AG10803 (cell line): ENCODE results near the gene NRBP1.

ENCODE experiments used
- DNase-seq: peaks from one replicate; pipeline ENCODE4 v3.0.0; 2010; ENCODE audit warnings: low read depth
- H3K4me3 ChIP-seq: 2 replicates; pipeline ENCODE4 v1.5.1; 2011; ENCODE audit warnings: mild to moderate bottlenecking, low read length, control low read depth
- TF ChIP-seq, protein P1 (sequence below): conservative IDR thresholded peaks from 2 replicates; pipeline ENCODE4 v1.5.1; 2011; ENCODE audit warnings: mild to moderate bottlenecking, low read length, control low read depth, inconsistent platforms

Gene NRBP1

DNA sequence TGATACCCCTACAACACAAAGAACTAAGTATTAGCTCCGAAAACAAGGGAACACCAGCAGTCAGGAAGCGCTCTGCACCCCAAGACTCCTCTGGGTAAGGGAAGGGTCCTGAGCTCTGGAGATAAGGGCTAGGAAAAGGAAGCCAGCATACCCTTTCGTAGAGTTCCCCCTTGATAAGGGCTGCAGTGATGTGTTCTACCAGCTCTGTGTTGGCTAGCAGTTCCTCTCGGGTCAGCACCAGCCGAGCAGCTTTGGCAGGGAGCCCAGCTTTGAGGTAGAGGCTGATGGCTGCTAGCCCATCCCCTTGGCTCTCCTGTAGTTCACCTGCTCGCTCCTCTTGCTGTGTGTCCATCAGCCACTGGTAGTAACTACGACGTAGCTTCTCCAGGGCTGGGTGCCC lies 32.7 kb downstream of the NRBP1 start:
- TF ChIP-seq, protein P1, sequence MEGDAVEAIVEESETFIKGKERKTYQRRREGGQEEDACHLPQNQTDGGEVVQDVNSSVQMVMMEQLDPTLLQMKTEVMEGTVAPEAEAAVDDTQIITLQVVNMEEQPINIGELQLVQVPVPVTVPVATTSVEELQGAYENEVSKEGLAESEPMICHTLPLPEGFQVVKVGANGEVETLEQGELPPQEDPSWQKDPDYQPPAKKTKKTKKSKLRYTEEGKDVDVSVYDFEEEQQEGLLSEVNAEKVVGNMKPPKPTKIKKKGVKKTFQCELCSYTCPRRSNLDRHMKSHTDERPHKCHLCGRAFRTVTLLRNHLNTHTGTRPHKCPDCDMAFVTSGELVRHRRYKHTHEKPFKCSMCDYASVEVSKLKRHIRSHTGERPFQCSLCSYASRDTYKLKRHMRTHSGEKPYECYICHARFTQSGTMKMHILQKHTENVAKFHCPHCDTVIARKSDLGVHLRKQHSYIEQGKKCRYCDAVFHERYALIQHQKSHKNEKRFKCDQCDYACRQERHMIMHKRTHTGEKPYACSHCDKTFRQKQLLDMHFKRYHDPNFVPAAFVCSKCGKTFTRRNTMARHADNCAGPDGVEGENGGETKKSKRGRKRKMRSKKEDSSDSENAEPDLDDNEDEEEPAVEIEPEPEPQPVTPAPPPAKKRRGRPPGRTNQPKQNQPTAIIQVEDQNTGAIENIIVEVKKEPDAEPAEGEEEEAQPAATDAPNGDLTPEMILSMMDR, result no peak
- H3K4me3 ChIP-seq, result no peak overlapping the region
- no peak for DNase-seq

DNA sequence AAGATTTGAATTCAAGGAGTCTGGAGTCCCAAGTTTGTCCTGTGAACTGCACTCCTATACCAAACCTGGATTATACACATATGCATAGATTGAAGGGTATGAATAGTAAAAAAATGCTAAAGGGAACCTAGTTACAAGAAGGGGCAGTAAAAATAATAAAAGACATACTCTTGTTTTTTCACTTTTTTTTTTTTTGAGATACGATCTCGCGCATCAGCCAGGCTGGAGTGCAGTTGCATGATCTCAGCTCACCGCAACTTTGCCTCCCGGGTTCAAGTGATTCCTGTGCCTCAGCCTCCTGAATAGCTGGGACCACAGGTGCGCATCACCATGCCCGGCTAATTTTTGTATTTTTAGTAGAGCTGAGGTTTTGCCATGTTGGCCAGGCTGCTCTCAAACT lies 36.0 kb downstream of the NRBP1 start:
- H3K4me3 ChIP-seq, result no peak overlapping the region

GRCh38 chr2:27471961-27472360 lies 43.5 kb downstream of the NRBP1 start:
- TF ChIP-seq, protein P1, result no peak
- H3K4me3 ChIP-seq, result no peak overlapping the region
- DNase-seq, result no peak

More for the DNA sequence above, 36.0 kb downstream of the NRBP1 start:
- TF ChIP-seq, protein P1, result no peak
- no peak for DNase-seq

DNA sequence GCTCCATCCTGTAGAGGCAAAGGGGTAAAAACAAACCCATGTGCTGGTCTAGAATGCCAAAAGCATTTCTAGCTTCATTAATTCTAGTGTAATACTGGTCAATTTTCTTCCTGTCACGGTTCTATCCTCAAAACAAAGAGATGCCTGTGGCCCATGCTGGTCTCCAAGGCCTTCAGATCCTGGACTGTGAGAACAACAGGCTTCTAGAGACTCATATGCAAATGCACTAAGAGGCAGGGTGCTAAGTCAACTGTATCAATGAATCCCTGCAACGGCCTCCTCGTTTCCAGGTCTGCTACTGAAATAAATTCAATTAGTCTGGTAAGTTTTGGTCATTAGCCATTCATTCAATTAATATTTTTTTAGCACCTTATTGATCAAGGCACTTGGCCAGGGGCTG lies 57.1 kb downstream of the NRBP1 start:
- DNase-seq, result no peak
- no peak overlapping the region for H3K4me3 ChIP-seq
- TF ChIP-seq, protein P1, result no peak

DNA sequence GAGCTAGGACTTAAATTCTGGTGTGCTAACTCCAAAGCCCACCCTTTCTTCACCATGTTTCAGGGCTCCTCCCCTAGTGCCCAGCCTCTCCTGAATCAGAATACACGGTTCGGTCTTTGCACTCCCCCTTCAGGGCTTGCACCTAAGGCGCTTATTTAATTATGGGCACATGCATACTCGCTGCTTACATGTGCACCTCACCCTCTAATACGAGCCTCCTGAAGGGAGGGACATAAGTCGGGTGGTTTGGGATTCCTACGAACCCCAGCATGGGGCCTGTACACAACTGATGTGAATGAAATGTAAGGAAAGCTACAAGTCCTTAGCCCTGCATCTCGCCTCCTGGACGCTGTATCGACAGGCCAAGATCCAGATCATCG lies 60.7 kb downstream of the NRBP1 start:
- peak overlapping the region; percentile 81 for H3K4me3 ChIP-seq
- peak; percentile 16 for DNase-seq
- TF ChIP-seq, protein P1, result peak; percentile 23

DNA sequence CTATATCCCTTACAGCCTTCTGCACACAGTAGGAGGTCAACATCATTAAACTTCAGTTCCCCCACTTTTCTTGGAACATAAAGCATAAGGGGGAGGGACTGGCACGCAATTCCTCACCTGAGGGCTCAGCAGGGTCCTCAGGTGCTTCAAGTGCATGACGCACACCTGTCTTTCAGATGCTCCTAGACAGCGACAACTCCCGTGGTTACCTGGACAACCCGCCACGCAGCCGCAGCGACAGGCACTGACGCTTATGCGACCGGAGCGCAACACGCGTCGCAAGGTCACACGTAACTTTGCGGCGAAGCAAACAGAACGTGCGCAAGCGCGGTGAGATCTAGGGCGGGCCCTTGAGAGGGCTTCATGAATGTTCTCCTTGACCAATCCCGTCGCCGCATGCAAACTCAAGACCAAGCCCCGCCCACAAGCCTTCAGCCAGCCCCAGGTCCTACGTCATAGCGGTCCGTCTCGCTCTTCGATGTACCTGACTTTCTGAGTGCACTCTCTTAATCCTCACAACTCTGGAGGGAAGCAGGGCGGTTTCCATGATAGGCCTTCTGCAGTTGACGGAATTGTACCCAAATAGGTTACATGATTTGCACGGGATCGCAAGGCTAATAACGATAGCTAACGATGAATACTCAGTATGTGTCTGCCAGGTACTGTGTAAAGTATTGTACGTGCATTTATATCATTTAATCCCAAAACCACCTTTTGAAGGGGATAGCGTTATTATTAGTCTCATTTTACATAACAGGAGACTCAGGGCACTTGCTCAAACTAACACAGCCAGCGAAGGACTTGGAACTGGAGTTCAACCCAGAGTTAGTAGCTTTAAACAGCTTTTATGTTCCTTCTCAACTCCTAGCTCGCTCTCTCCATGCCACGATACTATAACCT lies 61.3 kb downstream of the NRBP1 start, which contains the start of gene IFT172:
Gene IFT172, minus strand, starts transcription at position 246 of the 900 bp plus-strand sequence. Its CDS starts 90 bp downstream, at position 156.
- peak; percentile 97 for DNase-seq
- peak within 1 kb of the TSS; percentile 81 for H3K4me3 ChIP-seq
- TF ChIP-seq, protein P1, result no peak
